Omental fat pad (tissue), 4 donors: ENCODE results near the gene GOLGA2. TPM values are rescaled to one million over a fixed set of nuclear protein-coding genes. Genes with fewer than 3 reads are reported as not detected.

ENCODE experiments used
- ATAC-seq: fragments of 150-250 bp; one replicate; pipeline ENCODE4 v1.9.1; 2016; ENCODE audit warnings: mild to moderate bottlenecking, moderate library complexity; ENCODE audit not compliant: low FRiP score
- DNase-seq: peaks from one replicate; pipeline ENCODE4 v3.0.0-alpha.2; 2019; ENCODE audit warnings: low spot score
- total RNA-seq, 4 donors: library from RNA; depleted of rRNA; stranded (reverse); fragments of >200 nt; gene quantifications; one replicate each; pipeline ENCODE4 v1.1.0, GENCODE V29; 2016
- TF ChIP-seq, protein P1 (sequence below), 3 donors: fragments of 450-650 bp; IDR thresholded peaks; one replicate each; pipeline ENCODE4 v1.5.1; 2016 to 2017; ENCODE audit warnings: antibody characterized with exemption in 3 of 3, mild to moderate bottlenecking in 3 of 3, moderate library complexity in 2 of 3

The GOLGA2 gene
- total RNA-seq, 4 donors from 2014 or later: 63.0 to 99.8 (median 75.9) TPM

DNA sequence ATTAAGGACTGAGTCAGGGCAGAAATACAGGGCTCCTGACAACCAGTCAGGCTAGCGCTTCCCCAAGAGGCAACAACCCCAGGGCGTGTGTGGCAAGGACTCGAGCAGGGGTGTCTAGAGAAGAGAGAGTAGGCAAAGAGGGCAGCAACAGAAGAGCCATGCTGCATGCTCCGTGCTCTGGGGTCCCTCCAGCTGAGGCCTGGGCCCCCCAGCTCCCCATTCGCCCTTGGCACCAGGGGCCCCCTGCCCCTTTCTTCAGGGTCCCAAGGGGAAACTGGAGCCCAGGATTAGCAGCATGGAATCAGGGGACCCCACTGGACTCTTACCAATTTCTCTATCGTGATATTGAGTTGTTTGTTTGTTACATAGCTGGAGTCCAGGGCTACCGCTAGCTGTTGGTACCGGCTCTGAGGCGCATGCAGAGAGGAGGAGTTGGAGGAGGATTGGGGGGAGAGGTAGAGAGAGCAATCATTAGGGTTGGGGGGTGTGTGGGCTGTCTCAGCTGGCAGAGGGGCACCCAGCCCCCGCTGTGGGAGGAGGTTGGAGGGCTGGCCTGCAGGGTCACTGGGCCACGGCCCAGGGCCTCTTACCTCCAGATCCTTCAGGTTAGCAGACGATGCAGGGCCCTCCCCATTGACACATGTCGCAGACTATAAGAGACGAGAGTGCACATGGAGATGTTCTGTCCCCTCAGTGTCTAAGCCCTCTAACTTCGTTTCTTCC lies 8.8 kb downstream of the GOLGA2 start:
- TF ChIP-seq, protein P1, sequence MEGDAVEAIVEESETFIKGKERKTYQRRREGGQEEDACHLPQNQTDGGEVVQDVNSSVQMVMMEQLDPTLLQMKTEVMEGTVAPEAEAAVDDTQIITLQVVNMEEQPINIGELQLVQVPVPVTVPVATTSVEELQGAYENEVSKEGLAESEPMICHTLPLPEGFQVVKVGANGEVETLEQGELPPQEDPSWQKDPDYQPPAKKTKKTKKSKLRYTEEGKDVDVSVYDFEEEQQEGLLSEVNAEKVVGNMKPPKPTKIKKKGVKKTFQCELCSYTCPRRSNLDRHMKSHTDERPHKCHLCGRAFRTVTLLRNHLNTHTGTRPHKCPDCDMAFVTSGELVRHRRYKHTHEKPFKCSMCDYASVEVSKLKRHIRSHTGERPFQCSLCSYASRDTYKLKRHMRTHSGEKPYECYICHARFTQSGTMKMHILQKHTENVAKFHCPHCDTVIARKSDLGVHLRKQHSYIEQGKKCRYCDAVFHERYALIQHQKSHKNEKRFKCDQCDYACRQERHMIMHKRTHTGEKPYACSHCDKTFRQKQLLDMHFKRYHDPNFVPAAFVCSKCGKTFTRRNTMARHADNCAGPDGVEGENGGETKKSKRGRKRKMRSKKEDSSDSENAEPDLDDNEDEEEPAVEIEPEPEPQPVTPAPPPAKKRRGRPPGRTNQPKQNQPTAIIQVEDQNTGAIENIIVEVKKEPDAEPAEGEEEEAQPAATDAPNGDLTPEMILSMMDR (IDR thresholded peaks at IDR 0.05): no peak
- no peak for DNase-seq

DNA sequence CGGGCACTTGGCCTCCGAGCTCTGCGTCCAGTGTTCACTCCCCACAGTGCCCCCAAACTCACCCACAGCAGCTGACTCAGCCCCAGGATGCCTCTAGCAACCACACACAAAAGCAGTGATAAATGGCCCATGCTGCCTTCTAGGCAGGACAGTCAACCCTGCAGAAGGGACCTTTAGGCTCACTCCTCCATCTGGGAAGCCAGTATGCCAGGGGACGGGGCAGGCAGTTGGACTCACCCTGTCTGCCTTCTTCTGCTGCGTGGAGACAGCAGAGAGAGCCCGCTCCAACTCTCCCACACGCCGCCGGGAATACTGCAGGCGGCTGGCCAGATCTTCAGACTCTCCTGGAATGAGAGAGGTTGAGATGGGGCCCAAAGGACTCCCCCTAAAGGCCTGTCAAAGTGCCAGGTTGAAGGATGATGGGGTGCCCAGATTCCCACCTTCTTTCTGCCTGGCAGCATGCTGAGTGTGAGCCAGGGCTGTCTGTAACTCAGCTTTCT lies 10.4 kb downstream of the GOLGA2 start:
- ATAC-seq (peak; percentile 53), DNase-seq (no peak)
- TF ChIP-seq, protein P1 (IDR thresholded peaks at IDR 0.05): no peak

More for the DNA sequence above, 8.8 kb downstream of the GOLGA2 start:
- no peak for ATAC-seq

DNA sequence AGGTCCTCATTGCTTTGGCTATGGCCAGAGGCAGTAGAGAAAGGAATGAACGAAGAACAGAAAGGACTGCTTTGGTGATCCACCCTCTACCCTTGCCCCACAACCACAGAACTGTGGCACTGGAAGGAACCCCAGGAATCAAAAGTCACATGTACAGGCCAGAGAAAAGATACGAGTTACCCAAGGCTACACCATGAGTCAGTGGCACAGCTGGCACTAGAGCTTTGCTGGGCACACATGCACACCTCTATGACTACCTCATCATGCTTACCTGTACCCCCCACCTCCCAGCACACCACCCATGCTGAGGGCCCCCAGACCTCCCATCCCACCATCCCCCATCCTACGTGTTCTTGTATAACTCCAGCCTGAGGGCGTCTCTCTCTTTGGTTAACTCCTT lies 13.1 kb downstream of the GOLGA2 start:
- TF ChIP-seq, protein P1 (IDR thresholded peaks at IDR 0.05): no peak
- no peak for DNase-seq
- no peak for ATAC-seq

DNA sequence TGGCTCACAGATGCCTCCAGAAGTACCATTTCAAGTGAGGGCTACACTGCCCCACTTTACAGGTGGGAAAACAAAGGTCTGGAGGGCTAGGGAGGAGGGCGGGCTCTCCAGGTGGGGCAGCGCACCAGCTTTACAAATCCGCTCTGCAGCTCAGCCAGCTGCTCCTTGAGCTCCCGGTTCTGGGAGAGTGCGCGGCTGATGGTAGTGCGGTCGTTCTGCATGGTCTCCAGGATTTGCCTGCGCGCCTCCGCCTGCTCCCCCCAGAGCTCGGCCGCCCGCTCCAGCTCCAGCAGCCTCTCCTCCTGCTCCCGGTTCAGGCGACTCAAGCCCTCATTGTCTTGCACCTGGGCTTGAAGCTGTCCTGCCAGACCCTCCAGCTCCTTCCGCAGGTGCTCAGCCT lies 15.5 kb downstream of the GOLGA2 start:
- no peak for DNase-seq
- no peak for ATAC-seq
- TF ChIP-seq, protein P1 (IDR thresholded peaks at IDR 0.05): no peak

DNA sequence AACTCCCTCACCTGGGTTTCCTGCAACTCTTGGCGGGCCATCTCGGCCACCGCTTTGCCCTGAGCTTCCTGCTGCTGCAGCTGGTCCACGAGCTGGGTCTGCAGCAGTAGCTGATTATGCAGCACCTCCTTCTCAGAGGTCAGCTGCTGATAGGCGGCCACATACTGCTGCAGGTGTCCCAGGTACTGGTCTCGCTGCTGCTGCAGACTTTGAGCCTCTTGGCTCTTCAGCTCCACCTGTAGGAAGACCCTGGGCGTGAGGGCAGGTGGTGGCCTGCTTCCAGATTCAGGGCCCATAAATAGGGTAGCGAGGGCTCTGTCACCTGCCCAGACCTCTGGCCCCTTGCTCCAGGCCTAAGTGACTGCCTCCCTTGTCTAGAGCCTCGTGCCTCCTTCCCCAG lies 16.7 kb downstream of the GOLGA2 start:
- TF ChIP-seq, protein P1 (IDR thresholded peaks at IDR 0.05): no peak
- ATAC-seq (no peak), DNase-seq (no peak)

DNA sequence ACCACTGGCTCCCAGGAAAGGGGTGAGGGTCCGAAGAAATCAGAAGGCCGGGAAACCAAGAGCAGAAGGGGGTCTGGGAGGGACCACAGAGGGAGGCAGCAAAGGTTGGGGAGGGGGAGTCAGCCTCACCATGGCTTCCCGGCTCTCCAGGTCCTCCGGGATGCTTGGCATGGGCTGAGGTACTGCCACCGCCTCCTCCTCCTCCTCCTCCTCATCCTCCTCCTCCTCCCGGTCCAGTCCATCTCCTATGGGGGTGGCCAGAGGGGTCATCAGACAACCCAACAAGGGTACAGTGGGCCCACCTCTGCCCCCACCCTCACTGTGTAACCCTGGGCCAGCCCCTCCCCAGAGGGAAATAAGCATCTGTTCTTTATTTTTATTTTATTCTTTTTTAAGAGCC lies 17.5 kb downstream of the GOLGA2 start:
- ATAC-seq: no peak
- TF ChIP-seq, protein P1 (IDR thresholded peaks at IDR 0.05): no peak
- DNase-seq: no peak

DNA sequence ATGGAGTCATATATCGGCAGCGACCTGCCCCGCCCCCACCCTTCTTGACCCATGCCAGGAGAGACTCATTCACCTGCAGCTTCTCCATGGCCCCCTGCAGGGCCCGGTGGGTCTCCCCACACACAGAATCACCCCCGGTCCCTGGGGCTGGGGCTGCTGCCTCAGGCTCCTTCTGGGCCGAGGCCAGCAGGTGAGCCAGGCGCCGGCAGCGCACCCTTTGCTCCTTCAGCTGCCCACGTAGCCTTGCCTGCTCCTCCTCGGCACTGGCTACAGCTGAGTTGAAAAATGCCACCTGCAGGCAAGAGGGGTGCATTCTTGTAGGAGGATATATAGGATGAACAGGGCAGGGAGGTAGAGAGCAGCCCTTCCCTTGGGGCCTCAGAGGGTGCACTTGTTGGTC lies 17.9 kb downstream of the GOLGA2 start:
- TF ChIP-seq, protein P1 (IDR thresholded peaks at IDR 0.05): no peak
- no peak for DNase-seq
- ATAC-seq: no peak
